ENCODE results near the gene FBN1.

Gene FBN1

GRCh38 chr15:48419896-48420295 is 225.6 kb downstream of the FBN1 start:
- no peak for DNase-seq

- no peak for DNase-seq
Measured at GRCh38 chr15:48418343-48418742, 227.2 kb downstream of the FBN1 start.

- no peak for DNase-seq
Measured at GRCh38 chr15:48416301-48416700, 229.2 kb downstream of the FBN1 start.

GRCh38 chr15:48415036-48415886 is 230.2 kb downstream of the FBN1 start:
- no peak for DNase-seq

GRCh38 chr15:48414015-48414414 is 231.5 kb downstream of the FBN1 start:
- no peak for DNase-seq

GRCh38 chr15:48413304-48413703 is 232.2 kb downstream of the FBN1 start:
- no peak for DNase-seq

GRCh38 chr15:48411971-48412591 is 233.4 kb downstream of the FBN1 start:
- DNase-seq: no peak

- DNase-seq: no peak
Measured at GRCh38 chr15:48409623-48410022, 235.9 kb downstream of the FBN1 start.

GRCh38 chr15:48408327-48408726 is 237.2 kb downstream of the FBN1 start:
- no peak for DNase-seq

- DNase-seq: no peak
Measured at GRCh38 chr15:48407646-48408045, 237.9 kb downstream of the FBN1 start.

GRCh38 chr15:48406911-48407310 is 238.6 kb downstream of the FBN1 start:
- DNase-seq: no peak

- no peak for DNase-seq
Measured at GRCh38 chr15:48406266-48406891, 239.1 kb downstream of the FBN1 start.

GRCh38 chr15:48402427-48403177 is 242.9 kb downstream of the FBN1 start:
- no peak for DNase-seq

- DNase-seq: no peak
Measured at GRCh38 chr15:48400086-48400485, 245.4 kb downstream of the FBN1 start.

- no peak for DNase-seq
Measured at GRCh38 chr15:48397841-48398240, 247.7 kb downstream of the FBN1 start.

- no peak for DNase-seq
Measured at GRCh38 chr15:48396020-48396419, 249.5 kb downstream of the FBN1 start.

- no peak for DNase-seq
Measured at GRCh38 chr15:48395521-48396011, 249.9 kb downstream of the FBN1 start.

GRCh38 chr15:48394970-48395369 is 250.5 kb downstream of the FBN1 start:
- DNase-seq: no peak

- no peak for DNase-seq
Measured at GRCh38 chr15:48393645-48394506, 251.6 kb downstream of the FBN1 start.

- no peak for DNase-seq
Measured at GRCh38 chr15:48392356-48392755, 253.2 kb downstream of the FBN1 start.

- DNase-seq: no peak
Measured at GRCh38 chr15:48391950-48392349, 253.6 kb downstream of the FBN1 start.

- no peak for DNase-seq
Measured at GRCh38 chr15:48389691-48390143, 255.8 kb downstream of the FBN1 start.
